HG03196 (cell line): ENCODE results near the gene PRRC2C.
"Not testable (repeated sequence)": the region's sequence is repeated elsewhere in the genome, so short reads cannot be mapped to it uniquely, and the experiment has no call there.

Experiments
- ATAC-seq: cut with Tn5 transposase; IDR thresholded peaks from one replicate; pipeline ENCODE4 v1.9.1; 2021; ENCODE audit not compliant: unreplicated experiment

PRRC2C gene

DNA sequence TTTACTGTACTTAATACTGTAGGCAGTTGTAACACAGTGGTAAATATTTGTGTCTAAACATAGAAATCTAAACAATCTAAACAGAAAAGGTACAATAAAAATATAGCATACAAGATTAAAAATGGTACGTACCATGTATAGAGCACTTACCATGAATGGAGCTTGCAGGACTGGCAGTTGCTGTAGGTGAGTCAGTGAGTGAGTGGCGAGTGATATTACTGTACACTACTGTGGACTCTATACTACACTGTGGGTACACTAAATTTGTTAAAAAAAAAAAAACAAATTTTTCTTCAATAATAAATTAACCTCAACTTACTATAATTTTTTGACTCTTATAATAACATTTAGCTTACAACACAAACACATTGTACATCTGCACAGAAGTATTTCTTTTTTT is 97.3 kb downstream of the PRRC2C start:
- no peak for ATAC-seq

DNA sequence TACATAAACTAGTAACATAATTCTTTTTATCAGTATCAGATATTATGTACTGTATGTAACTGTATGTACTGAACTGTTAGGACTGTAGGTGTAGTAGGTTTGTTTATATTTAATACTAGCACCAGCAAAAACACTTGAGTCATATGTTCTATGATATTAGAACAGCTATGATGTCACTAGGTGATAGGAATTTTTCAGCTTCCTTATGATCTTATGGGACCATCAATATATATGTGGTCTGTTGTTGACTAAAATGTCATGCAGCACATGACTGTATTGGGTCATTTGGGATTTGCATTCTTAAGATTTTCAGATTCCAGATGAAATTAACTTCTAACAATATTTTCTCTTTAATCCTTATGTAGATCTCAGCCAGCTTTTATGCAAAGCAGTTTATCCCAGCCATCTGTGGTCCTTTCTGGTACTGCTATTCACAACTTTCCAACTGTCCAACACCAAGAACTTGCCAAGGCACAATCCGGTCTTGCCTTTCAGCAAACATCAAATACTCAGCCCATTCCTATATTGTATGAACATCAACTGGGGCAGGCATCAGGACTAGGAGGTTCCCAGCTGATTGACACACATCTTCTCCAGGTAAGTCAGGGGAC is 98.4 kb downstream of the PRRC2C start:
- ATAC-seq, result no peak

DNA sequence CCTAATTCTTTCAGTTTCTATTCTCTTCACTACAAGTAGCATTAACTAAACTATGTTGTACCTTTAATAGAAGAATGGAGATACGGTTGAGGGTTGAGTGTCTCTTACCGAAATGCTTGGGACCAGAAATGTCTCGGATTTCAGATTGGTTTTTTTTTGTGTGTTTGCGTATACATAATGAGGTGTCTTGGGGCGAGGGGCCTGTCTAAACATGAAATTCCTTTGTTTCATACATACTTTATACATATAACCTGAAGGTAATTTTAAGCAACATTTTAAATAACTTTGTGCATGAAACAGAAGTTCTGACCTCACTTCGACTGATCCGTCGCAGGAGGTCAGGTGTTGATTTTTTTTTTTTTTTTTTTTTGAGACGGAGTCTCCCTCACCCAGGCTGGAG is 100.4 kb downstream of the PRRC2C start:
- no peak for ATAC-seq

DNA sequence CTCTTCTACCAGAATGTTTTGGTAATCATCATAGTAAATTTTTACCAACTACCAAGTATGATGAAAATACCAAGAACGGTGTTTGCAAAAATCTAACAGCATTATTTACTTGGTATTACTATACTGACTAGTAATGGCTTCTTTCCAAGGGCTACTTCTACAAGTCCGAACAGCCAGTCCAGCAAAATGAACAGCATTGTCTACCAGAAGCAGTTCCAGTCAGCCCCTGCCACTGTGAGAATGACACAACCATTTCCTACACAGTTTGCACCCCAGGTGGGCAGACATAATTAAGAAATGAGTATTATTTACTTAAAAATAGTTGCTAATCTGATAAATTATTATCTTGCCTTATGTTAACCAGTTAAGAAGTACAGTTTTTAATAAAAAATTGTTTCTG is 102.9 kb downstream of the PRRC2C start:
- ATAC-seq, result no peak

DNA sequence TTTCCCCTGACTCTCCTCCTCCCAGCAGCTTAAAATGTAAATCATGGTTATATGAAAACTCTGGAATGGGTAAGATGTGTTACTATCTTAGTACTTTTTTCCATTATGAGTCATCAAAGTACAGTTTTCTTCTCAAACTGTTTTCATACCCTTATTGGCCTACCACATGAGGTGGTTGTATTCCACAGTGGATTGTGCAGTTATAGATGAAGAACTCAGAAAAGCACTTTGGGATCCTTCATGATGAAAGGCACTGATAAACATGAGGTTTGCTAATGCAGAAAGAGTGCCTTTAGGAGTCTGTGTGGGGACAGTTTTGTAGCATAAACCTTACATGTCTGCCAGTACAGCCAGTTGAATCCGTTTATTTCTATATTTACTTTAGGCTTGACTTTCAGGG is 104.7 kb downstream of the PRRC2C start:
- no peak for ATAC-seq

DNA sequence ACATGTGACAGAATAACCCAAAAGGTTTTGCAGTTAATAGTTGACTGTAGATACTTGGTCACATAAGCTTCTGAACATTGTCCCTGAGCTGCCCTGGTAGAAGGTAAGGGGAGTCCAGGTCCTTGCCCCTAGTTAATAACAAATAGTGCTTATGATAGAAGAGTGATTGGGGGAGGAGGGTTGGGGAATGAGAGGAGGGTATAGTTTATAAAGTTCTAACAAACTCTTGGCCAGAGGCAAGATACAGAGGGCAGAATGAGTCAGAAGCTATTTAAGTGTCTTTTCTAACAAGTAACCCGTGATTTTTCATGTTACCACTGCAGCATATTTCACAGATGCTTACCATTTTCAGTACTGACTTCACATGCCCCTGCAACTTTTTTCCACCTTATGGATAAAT is 110.0 kb downstream of the PRRC2C start:
- ATAC-seq, result no peak

DNA sequence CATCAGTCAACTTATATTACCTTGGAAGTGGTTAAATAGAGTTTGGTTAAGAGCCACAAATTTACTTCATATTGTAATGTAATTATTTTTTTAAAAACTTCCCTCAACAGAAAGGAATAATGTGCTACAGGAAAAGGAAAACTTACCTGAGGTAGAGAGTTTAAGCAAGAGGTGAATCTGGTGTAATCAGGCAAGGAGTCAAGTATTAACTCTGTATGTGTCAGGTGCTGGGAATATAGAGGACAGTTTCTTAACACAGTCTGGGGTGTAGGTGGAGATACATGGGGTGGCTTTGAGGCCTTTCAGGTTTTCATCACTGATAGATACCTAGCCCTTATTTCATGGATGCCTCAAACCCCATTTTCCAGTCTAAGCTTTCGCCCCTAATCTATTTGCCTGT is 110.8 kb downstream of the PRRC2C start:
- ATAC-seq, result no peak

DNA sequence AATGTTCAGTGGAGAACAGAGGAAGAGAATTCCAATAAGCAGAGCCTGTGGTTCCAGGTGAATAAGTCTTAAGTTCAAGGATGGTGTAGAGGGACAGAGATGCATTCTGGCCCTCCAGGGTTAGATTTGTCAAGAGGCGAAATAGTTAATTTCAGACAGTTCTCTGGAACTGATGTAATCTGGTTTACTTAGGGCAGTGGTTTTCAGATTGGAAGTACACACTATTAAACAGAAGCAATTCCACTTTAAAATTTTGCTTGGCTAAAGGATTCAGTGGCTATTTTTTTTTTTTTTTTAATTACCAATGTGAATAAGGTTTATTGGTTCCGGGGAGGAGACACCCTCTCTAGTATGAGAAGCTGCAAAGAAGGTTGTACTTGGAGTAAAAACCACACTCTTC is 111.4 kb downstream of the PRRC2C start:
- ATAC-seq, result no peak

DNA sequence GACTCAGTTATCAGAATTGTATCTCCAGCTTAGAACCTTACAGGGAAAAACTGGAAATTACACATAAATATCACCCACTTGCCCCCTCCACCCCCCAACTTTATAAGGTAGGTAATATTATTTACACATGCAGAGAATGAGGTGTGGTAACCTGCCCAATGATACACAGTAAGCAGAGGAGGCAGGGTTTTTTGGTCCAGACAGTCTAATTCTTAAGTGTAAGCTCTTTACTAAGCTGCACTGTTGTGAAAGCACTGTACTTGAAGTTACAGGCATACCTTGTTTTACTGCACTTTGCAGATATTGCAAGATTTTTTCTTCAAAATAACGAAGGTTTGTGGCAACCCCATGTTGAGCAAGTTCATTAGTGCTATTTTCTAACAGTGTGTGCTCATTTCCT is 111.9 kb downstream of the PRRC2C start:
- no peak for ATAC-seq

DNA sequence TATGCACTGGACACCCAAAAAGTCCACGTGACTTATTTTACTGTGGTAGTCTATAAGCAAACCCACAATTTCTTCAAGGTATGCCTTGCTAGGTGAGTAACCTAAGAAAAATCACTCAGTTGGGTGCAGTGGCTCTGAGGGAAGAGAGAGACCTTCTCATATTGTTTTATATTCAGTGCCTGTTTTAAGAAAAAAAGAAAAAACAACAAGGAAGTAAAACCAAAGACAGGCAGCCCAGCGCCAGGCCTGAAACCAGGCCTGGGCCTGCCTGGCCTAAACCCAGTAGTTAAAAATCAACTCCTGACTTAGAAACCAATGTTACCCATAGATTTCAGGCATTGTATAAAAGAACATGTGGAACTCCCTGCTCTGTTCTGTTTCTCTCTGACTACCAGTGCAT is 115.0 kb downstream of the PRRC2C start:
- not testable (repeated sequence) for ATAC-seq

DNA sequence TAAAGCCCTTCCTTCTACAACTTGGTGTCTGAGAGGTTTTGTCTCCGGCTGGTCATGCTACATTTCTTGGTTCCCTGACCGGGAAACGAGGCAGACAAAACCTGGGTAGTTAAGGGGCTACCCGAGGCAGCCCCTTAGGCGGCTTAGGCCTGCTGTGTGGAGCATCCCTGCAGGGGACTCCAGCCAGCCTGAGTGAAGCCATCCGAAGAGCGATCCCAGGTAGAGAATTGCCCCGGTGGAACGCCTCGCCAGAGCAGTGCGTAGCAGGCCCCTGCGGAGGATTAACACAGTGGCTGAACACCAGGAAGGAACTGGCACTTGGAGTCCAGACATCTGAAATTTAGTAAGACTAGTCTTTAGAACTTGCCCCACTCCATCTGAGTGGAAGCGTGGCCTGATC is 115.5 kb downstream of the PRRC2C start:
- ATAC-seq, result no peak

DNA sequence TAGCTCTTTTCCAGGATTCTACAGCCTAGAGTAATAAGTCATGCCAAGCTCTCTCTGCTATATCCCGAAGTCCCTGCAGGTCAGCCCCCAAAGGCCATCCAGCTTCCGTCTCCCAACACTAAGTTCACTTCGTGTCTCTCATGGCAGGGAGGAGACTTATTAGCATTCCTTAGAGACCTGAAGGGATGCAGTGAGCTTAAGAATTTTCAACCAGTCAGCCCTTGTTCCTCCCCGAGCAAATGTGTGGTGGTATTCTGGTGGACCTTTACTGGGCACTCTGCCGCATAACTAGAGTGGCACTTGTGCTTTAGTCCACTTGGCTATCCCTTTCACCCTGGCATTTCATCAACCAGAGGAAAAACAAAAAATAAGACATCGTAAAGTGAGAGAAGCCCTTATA is 117.7 kb downstream of the PRRC2C start:
- not testable (repeated sequence) for ATAC-seq

DNA sequence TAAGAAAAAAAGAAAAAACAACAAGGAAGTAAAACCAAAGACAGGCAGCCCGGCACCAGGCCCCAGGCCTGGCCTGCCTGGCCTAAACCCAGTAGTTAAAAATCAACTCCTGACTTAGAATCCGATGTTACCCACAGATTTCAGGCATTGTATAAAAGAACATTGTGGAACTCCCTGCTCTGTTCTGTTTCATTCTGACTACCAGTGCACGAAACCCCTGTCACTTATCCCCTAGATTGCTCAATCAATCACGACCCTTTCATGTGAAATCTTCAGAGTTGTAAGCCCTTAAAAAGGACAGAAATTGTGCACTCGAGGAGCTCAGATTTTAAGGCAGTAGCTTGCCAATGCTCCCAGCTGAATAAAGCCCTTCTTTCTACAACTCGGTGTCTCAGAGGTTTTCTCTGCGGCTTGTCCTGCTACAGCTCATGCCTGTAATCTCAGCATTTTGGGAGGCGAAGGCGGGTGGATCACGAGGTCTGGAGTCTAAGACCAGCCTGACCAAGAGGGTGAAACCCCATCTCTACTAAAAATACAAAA is 121.1 kb downstream of the PRRC2C start:
- ATAC-seq, result peak; percentile 62

DNA sequence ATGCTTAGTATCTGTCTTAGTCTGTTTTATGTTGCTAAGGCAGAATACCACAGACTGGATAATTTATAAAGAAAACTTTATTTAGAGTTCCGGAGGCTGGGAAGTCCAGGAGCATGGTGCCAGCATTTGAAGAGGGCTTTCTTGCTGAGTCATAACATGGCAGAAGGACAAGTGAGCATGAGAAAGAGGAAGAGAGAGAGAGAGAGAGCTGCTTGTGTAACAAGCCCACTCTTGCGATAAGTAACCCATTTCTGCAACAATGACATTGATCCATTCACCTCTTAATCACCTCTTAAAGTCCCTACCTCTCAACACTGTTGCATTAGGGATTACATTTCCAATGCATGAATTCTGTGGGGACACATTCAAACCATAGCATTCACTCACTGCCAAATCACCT is 125.1 kb downstream of the PRRC2C start:
- ATAC-seq, result no peak

DNA sequence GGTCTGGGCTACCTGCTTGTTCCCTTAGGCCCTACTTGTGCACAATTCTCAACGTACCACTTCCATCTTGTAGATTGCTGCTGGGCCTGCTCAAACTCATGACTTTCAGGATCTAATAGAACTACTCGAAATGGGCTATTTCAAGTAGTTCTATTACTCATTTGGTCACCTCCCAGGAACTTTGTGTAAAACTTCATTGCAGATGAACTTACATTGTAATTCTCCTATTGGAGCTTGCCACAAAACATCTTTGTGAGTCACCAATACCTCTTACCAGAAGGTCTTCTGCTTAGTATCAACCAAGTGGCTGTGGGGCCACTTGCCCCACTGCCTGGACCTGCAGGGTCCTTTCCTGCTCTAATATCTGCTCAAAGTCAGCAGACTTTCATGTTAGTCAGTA is 126.0 kb downstream of the PRRC2C start:
- no peak for ATAC-seq

DNA sequence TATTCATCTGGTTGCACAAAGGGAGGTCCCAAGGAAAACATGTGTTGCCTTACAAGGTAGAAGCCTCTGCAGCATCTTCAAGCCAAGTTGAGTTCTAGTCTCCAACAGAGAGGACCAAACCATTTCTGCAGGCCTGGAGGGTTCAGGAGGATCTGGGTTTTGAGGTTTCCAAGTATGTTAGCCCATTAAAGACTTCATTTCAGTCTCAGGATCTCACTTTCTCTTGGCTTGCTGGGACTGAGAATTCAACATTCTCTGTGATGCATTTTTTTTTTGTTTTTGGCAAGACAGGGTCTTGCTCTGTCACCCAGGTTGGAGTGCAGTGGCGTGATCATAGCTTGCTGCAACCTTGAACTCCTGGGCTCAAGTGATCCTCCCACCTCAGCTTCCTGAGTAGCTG is 128.0 kb downstream of the PRRC2C start:
- ATAC-seq, result no peak

DNA sequence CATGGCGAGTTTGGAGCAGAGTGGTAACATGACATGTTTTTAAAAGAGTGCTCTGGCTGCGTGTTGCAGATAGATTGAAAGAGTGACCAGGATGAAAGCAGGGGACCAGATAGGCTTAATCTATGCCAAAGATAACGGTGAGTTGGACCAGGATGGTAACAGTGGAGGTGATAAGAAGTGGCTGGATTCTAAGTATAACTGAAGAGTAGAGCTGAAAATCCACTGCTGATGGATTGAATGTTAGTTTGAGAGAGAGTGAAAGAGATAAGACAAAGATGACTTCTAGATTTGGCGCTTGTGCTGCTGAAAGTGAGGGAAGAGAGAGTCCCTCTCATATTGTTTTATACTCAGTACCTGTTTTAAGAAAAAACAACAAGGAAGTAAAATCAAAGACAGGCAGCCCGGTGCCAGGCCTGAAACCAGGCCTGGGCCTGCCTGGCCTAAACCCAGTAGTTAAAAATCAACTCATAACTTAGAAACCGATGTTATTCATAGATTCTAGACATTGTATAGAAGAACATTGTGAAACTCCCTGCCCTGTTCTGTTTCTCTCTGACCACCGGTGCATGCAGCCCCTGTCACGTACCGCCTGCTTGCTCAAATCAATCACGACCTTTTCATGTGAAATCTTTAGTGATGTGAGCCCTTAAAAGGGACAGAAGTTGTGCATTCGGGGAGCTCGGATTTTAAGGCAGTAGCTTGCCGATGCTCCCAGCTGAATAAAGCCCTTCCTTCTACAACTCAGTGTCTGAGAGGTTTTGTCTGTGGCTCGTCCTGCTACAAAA is 130.0 kb downstream of the PRRC2C start:
- ATAC-seq, result not testable (repeated sequence)

DNA sequence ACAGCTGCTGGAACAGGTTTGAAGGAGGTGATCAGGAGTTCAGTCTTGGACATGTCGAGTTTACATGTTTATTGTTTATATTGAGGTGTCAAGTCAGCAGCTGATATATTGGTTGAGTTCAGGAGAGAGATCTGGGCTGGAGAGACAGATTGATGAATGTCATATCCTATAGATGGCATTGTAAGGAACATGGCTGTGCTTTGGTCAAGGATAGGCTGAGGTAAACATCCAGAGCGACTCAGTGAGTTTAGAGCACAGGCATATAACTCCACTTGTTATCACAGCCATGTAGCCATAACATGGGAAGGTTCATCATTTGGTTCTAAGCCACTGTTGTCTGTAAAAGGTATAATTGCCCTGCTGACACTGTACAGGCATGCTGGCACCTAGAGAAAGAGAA is 131.3 kb downstream of the PRRC2C start:
- no peak for ATAC-seq

DNA sequence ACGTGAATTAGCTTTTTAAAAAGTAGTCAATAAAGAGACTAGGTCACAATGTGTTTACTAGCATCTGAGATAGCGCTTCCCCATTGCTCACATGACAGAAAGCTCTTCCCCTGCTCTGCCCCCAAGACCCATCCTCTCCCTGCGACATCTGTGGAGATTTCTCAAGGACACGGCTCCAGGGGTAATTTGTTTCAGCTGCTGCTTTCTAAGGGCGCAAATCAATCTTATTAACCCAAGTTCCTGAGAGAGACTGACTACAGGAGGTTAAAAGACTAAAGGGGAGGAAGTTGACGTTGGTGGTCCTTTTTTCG is 136.8 kb downstream of the PRRC2C start, which contains the start of gene MYOCOS:
TSS of gene MYOCOS (plus strand) at position 92 of the 311 bp plus-strand sequence. CDS start 1,641 bp downstream, outside the sequence.
- ATAC-seq, result no peak

DNA sequence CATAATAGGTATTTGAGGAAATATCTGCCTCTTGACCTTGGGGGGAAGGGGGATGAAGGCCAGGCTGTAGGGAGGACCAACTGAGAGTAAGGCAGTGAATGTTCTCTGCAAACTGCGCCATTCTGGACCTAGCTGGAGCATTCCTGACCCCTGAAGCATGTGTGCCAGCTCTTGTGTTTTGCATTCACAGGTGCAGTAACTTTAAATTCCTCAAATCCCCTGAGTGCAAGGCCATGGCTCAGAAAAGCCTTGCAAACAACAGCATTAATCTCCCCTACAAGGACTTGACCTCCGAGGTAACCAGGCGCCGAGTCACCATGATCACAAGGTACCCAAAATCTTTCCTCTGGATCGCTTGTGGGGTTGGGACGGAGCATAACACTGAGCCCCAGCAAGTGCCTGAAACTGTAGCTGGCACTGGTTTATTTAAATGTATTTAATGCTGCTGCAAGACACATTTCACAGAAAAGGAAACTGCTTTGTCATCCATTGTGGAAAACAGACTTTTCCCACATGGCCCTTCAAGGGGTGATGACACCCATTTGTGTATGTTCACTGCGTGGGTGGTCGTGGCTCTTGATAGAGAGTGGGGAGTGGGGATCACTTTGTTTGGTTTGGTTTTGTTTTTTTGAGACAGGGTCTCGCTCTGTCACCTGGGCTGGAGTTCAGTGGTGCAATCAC is 138.5 kb downstream of the PRRC2C start:
- no peak for ATAC-seq

DNA sequence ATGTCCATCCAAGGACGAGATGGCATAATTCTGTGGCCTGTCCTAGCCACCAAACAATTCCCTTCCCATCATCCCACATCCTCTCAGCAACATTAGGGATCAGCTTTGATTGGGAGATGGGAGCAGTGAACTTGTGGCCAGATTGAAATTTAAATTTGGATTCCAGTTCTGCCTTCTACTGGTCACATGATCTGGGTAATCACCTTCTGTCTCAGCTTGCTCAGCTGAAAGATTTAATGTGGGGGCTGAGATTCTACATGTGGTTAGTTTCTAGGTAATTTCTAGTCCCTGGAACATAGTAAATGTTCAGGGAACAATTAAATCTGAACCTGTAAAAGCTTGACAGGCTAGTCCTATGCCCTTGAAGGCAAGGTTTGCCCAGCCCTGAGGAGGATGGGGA is 139.9 kb downstream of the PRRC2C start:
- no peak for ATAC-seq

DNA sequence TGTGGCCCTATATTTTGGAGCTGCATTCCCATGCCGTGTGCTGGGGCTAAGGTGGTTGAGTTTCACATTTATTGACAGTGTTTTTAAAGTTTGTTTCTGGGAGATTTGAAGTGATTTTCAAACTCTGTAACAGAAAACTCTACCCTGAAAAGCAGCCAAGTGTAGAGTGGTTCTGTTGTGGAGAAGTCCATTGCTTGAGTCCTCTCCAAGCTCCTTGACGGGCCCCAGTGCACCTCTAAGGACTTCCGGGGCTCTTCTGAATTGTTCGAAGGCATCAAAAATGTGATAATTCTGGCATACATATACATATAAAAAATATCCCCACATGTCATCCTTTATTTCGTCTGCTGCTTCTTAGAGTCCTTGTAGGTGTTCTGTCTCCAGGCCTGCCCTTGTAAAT is 141.7 kb downstream of the PRRC2C start:
- no peak for ATAC-seq
